GM19193 (cell line): Measurements from ENCODE around the gene IFRD2.

ENCODE experiments used
- POLR2A ChIP-seq: IDR thresholded peaks from 4 replicates; pipeline ENCODE4 v1.6.1; 2011; ENCODE audit not compliant: insufficient read depth, insufficient read length; ENCODE audit errors: extremely low read depth

The IFRD2 gene

DNA sequence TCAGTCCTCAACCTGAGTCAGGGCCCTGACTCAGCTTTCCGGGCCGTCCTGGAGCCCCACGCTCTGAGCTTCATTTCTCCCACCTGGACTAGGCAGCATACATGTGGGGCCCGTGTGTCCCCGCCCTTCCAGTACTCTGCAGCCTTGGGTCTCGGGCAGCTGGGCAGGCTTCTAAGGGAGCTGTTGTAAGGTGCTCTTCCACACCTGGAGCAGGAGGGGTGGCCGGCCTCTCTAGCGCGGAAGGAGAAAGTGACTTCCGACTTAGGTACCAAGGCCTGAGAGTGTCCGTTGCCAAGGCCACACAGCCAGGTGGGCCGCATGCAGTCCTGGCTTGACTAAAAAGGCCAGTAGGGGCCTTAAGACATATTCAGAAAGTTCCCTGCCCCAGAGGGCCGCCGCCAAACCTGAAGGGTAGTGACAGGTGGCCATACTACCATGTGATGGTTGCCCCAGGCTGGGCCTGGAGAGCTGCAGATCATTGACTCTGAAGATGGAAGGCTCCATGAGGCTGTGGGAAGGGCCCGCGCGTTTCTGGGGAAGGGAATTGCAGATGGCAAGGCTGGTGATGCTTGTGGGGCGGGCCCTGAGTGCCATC, 32.7 kb downstream of the IFRD2 start:
- TF ChIP-seq POLR2A = no peak

DNA sequence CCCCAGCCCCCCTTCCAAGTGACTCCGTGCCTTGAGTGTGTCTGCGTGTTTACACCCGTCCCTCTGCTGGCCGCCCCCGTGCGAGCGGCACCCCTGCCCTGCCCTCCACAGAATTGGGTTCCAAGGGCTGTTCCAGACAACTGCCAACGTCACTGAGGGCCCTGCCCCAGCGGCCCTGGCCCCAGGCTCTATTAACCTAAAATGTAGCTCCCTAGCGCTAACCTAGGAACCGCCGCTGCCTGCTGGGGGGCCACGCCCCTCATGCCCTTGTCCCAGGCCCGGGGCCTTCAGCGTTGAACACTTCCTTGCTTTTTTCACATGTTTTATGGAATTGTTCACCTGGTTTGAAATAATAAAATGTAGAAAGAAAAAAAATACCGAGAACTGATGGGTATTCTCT, 33.2 kb downstream of the IFRD2 start:
- no peak for TF ChIP-seq POLR2A

GRCh38 chr3:50258029-50258680, 34.1 kb downstream of the IFRD2 start:
- no peak for TF ChIP-seq POLR2A

DNA sequence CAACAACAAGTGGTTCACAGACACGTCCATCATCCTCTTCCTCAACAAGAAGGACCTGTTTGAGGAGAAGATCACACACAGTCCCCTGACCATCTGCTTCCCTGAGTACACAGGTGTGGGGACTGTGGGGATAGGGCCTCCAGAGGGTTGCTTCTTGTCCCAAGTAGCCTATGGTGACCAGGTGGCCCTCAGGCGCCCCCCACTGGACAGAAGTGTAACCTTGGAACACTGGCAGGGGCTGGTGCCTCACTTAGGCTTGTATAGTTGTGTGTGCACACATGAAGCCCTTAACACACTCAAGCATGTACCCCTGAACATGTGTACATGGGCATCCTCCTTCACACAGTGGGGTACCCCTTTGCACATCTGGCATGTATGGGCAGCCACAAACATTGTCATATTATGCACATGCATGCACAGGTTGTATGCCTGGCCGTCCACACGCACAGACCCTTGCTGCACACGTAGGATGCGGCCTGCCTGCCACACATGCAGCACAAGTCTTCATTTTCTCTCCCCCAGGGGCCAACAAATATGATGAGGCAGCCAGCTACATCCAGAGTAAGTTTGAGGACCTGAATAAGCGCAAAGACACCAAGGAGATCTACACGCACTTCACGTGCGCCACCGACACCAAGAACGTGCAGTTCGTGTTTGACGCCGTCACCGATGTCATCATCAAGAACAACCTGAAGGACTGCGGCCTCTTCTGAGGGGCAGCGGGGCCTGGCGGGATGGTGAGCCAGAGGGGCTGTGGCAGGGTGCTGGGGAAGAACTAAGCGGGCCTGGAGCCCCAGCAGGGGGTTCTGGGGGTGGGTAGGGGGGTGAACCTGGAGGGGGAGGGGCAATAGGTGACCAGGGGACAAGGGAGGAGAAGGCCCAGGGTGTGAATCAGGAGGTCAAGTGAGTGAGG, 35.0 kb downstream of the IFRD2 start:
- TF ChIP-seq POLR2A = no peak

- no peak for TF ChIP-seq POLR2A
These were observed 37.0 kb downstream of the IFRD2 start for GRCh38 chr3:50255251-50255615.

- no peak for TF ChIP-seq POLR2A
These were observed 37.5 kb downstream of the IFRD2 start for GRCh38 chr3:50254577-50255250.

DNA sequence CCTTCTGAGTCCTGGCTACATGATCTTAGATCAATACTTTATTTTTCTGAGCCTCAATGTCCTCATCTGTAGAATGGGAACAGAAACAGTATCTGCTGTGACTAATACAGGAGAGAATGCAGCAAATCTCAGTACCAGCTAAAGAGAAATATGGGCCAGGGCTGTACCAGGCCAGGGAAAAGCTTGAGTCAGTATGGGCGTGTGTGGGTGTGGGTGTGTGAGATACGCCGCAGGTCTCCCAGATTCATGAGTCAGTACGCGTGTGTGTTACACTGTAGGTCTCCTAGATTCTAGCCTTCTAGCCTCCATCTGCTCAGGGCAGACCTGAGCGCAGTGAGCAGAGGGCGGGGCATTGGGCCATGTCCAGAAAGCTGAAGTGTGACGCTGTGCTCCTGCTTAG, 41.0 kb downstream of the IFRD2 start:
- TF ChIP-seq POLR2A = no peak

GRCh38 chr3:50250514-50250913, 41.7 kb downstream of the IFRD2 start:
- TF ChIP-seq POLR2A = no peak

GRCh38 chr3:50249457-50249856, 42.8 kb downstream of the IFRD2 start:
- TF ChIP-seq POLR2A = no peak

GRCh38 chr3:50248387-50248786, 43.8 kb downstream of the IFRD2 start:
- TF ChIP-seq POLR2A = no peak

- TF ChIP-seq POLR2A = peak; percentile 37
These were observed 45.7 kb downstream of the IFRD2 start for GRCh38 chr3:50246517-50246954.

DNA sequence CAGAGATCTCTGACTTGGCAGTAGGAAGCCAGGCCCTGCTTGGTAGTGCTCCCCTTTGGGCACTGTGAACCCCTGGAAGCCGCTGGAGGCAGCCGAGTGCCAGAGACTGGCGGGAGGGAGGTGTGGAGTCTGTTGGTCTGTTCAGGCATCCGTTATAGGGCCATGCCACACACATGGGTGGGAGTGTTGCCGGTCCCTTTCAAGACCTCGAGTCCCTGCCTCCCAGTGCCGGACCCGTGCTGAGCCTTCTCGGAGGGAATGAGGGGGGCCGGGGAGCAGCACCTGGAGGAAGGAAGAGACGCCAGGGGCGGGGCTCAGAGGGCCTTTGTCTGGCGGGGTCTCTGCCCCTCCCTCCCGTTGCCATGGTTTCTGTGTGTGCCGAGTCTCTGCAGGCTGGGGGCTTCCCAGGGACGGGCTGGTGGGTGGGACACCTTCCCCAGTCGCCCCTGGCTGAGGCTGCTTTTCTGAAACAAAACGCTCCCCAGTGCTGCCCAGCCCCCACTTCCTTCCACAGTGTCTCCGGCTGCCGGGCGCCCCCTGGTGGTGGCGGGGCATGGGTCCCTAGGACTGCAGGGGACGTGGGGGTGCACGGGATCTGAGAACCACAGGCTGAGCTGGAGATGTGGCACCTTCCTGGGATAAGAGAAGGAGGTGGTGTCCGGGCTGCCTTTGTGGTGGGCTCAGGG, 46.3 kb downstream of the IFRD2 start:
- no peak for TF ChIP-seq POLR2A

DNA sequence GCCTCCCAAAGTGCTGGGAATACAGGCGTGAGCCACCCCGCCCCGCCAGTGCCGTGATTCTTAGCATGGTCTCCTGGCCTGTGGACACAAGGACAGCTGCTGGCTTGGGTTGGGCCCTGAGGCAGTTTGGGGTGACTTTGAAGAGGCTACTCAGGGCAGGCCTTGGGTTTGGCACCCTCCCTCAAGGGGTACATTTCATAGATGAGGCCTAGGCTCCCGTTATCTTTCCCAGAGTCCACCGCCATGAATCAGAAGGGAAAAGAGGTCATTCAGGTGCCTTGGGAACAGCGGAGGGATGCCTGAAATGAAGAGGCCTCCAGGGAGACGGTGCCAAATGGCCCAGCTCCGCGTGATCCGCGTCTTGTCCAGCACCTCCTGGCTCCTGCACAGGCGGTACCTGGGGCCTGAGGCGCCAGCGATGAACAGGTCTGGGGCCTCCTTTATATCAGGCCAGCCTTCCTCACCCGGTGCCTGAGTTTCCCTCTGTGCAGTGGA, 46.9 kb downstream of the IFRD2 start:
- no peak for TF ChIP-seq POLR2A

DNA sequence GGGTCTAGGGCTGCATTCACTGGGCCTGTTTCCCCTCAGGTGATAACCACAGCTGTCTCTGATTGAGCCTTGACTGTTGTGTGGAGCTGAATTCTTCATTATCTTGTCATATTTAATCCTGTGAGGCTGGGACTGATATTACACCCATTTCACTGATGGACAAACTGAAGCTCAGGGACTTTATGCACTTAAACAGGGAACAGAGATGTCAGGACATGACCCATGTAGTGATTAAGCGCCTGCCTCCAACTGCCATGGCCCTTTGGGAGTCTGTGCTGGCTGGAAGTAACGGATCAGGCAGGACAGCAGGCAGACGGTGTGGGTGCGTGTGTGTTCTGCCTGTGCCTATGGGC, 48.7 kb downstream of the IFRD2 start:
- TF ChIP-seq POLR2A = no peak
